GM10847 (cell line): Measurements from ENCODE around the gene PLA2G2C.

Source experiments
- POLR2A ChIP-seq: IDR thresholded peaks from 2 replicates; pipeline ENCODE4 v1.6.1; 2011; ENCODE audit not compliant: insufficient read length; ENCODE audit errors: extremely low read depth

The PLA2G2C gene

GRCh38 chr1:20192364-20192763 lies 6.0 kb upstream of the PLA2G2C start:
- no peak for TF ChIP-seq POLR2A

- no peak for TF ChIP-seq POLR2A
Measured at GRCh38 chr1:20191266-20191825, 5.0 kb upstream of the PLA2G2C start.

GRCh38 chr1:20190256-20191160 lies 4.2 kb upstream of the PLA2G2C start:
- TF ChIP-seq POLR2A: no peak

- no peak for TF ChIP-seq POLR2A
Measured at GRCh38 chr1:20189664-20190063, 3.3 kb upstream of the PLA2G2C start.

GRCh38 chr1:20188455-20188817 lies 2.1 kb upstream of the PLA2G2C start:
- TF ChIP-seq POLR2A: no peak

GRCh38 chr1:20187813-20188454 lies 1.6 kb upstream of the PLA2G2C start:
- no peak for TF ChIP-seq POLR2A

- no peak for TF ChIP-seq POLR2A
Measured at GRCh38 chr1:20187103-20187812, 940 bp upstream of the PLA2G2C start.

GRCh38 chr1:20184997-20185833 lies 1.1 kb downstream of the PLA2G2C start:
- TF ChIP-seq POLR2A: no peak

- no peak for TF ChIP-seq POLR2A
Measured at GRCh38 chr1:20184481-20184900, 1.8 kb downstream of the PLA2G2C start.

- no peak for TF ChIP-seq POLR2A
Measured at GRCh38 chr1:20183616-20184271, 2.6 kb downstream of the PLA2G2C start.

GRCh38 chr1:20183035-20183434 lies 3.3 kb downstream of the PLA2G2C start:
- no peak for TF ChIP-seq POLR2A

GRCh38 chr1:20182415-20182814 lies 3.9 kb downstream of the PLA2G2C start:
- TF ChIP-seq POLR2A: no peak

GRCh38 chr1:20180844-20181207 lies 5.5 kb downstream of the PLA2G2C start:
- no peak for TF ChIP-seq POLR2A

GRCh38 chr1:20180129-20180843 lies 6.0 kb downstream of the PLA2G2C start:
- TF ChIP-seq POLR2A: no peak
